COLO668 (cell line): ENCODE measurements around the gene PTPN18.

Source experiments
- DNase-seq: peaks from one replicate; lab custom pipeline; 2025; ENCODE audit not compliant: unreplicated experiment; lab: John Stamatoyannopoulos, UW

The PTPN18 gene

DNA sequence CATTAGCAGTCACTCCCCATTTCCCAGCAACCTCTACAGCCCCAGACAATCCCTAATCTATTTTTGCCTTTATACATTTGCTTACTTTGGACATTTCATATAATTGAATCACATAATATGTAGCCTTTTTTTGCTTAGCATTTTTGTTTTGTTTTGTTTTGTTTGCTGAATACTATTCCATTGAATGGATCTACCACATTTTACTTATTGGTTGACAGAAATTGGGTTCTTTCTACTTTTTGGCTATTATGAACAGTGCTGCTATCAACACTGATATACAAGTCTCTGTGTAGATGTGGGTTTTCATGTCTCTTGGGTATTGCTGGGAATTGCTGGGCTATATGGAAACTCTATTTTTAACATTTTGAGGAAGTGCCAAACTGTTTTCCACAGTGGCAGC, 7.6 kb downstream of the PTPN18 start:
- no peak for DNase-seq

DNA sequence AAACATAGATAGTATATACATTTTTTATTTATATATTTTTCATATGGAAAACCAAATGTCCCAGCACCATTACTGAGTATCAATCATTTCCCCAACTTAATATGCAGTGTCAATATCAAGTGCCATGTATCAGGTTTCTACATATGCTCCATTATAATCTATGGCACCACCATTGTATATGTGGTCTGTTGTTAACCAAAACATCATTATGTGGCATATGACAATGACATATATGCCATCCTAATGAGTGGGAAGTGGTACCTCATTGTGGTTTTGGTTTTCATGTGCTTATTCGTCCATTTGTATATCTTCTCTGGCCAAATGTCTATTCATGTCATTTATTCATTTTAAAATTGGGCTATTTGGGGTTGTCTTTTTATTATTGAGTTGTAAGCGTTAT, 9.2 kb downstream of the PTPN18 start:
- no peak for DNase-seq

DNA sequence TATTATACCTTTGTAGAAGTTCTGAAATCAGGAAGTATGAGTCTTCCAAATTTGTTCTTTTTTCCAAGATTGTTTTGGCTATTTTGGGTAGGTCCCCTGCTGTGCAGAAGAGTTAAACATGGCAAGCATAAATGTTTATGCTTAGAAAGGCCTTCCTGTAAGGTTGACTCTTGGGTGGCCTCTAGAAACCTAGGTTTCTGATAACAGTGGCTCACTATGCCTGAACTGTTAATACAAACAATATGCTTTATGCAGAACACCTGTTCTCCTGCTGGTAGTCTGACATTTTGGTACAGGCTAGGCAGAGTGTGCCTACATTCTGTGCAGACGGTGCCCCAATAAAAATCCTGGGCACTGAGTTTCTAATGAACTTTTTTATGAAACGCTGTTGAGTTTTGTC, 10.1 kb downstream of the PTPN18 start:
- DNase-seq, result no peak

DNA sequence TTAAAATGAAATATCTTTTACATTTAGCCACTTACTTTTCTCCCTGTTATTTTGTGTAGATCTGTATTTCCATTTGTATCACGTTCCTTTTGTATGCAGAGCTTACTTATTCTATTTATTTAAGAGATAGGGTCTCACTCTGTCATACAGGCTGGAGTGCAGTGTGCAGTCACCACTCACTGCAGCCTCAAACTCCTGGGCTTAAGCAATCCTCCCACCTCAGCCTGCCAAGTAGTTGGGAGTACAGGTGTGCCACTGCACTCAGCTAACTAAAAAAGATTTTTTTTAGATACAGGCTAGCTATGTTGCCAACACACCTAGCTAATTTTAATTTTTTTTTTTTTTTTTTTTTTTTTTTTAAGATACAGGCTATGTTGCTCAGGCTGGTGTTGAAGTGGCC, 10.9 kb downstream of the PTPN18 start:
- DNase-seq, result no peak

DNA sequence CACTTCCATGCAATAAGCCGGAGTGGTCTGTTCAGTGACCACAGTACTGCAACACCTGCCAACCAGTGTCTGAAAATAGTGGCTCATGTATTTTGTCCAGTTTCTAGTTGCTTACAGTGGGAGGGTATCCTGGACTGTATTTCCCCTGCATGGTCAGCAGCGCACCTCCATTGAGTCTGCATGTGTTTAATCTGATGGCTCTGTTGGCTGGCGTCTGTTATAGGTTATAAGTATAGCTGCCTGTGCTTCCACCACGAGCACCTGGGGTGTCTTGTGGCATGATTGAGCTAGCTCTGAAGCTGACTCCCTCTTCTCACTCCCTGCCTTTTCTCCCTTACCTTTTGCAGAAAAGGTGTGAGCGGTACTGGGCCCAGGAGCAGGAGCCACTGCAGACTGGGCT, 12.9 kb downstream of the PTPN18 start:
- DNase-seq, result no peak

DNA sequence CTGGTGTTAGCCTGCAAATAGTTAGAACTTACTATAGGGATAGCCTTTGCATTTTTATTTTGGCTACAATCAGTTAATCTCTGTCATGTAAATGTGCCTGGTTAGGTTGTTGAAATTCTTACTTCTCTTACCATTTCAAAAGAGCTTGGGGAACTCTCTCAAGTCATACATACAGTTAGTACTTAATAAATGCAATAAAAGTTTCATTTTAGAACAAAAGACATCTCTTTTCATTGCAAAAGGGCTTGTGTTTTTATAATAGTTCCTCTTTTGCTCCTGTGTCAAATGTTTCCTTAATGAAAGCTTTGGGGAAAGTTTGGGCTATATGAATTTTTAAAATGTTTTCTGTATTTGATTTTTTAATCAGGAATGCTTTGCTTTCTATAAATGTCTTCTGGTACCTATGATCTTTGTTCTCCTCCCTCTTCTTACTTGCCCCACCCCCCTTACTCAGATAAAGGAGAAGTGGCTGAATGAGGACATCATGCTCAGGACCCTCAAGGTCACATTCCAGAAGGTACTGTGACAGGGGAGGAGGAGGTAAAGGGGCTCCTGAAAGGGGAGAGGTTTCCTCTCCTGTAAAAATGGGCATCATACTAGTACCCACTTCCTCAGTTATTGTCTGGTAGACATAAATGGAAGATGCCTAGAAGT, 13.6 kb downstream of the PTPN18 start:
- no peak for DNase-seq

DNA sequence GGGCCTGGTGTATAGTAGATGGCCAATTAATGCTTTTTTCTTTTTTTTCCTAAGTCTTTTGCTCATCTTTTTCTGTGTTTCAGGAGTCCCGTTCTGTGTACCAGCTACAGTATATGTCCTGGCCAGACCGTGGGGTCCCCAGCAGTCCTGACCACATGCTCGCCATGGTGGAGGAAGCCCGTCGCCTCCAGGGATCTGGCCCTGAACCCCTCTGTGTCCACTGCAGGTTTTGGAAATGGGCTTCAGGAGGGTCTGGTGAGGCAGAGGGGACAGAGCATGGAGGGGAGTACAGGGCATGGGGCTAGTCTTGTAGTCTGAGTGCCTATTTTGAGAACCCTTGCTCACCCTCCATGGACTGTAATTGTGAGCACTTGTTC, 14.1 kb downstream of the PTPN18 start:
- no peak for DNase-seq

DNA sequence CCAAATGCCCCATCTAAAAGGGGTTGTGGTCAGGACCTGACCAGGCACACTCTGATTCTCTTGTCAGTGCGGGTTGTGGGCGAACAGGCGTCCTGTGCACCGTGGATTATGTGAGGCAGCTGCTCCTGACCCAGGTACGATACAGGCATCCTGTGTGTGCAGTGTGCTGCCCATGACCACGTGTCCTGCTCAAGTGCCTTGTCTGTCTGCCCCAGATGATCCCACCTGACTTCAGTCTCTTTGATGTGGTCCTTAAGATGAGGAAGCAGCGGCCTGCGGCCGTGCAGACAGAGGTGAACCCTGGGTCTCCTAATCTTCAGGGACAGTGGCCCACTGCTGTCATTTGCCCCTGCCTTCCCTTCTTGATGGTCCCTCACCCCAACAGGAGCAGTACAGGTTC, 14.6 kb downstream of the PTPN18 start:
- DNase-seq, result no peak

DNA sequence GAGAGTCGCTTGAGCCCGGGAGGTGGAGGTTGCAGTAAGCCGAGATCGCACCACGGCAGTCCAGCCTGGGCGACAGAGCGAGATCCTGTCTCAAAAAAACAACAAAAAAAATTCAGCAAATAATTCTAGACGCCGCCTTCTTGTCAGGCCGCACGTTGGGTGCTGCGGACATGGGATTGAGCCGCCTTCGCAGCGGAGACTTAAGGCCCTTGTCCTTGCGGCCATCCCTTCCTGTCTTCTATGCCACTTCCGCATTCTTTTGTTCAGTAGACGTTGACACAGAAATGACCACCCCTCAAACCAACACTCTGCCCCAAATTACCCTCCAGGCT, 15.8 kb downstream of the PTPN18 start:
- peak; percentile 56 for DNase-seq

DNA sequence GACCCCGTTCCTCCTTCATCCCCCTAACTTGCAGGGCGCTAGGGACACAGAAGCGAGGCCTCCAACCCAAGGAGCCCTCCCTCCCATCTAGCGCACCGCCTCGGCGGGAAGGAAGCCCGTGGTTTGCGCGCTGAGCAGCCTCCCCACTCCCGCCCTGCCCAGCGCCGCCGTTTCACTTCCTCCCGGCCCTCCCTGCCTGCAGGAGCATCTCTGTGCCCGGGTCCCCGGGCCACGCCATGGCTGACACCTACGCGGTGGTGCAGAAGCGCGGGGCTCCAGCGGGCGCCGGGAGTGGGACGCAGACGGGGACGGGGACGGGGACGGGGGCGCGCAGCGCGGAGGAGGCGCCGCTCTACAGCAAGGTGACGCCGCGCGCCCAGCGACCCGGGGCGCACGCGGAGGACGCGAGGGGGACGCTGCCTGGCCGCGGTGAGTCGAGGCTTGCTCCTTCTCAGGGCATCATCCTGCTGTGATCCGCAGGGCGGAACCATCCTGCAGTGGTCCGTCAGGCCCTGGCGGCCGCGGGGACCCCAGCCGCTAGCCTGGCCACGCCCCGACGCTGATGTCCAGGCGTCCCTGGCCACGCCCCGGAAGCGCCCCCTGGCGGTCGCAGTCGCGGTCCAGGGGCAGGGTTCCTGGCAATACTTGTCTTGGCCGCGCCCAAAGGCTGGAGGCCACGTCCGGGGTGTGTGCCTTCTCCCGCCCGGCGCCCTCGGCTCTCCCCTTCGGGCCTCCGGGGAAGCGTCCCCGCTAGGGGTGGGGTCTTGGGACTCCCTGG, 16.4 kb downstream of the PTPN18 start:
- DNase-seq, result peak; percentile 93

DNA sequence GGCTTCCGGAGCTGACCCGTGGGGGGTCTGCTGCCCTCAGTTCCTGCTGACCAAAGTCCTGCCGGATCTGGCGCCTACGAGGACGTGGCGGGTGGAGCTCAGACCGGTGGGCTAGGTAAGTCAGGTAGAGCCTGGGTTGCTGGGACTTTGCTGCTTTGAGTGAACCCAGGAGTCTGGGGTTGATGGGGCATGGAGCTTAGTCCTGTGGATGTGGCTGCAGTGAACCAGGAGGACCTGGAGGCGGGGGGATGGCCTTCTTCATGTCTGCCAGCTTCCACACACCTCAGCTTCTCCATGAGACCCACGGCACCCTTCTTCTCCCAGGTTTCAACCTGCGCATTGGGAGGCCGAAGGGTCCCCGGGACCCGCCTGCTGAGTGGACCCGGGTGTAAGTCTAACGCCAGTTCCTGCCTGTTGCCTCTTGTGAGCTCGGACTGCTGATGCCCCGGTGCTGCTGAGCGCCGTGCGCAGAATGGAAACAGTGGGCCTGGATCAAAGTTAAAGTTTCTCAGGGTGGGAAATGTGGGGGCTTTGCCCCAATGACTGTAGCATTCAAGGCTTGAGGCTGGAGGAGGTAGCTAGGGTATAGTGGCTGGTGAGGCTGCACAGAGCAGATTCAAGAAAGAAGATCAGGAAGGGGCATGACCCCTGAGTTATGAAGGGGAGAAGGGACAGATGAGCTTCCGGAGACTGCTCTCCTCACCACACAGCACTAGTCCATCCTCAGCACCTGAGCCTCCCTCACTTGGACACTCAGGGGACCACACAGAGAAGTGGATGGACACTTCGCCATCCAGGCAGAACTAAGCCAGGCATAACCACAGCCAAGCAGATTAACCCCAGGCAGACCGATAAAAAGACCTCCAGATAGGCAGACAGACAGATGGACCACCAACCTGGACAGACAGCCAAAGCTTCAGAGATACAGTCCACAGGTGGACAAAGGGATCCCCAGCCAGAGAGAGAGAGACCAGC, 17.3 kb downstream of the PTPN18 start:
- no peak for DNase-seq

DNA sequence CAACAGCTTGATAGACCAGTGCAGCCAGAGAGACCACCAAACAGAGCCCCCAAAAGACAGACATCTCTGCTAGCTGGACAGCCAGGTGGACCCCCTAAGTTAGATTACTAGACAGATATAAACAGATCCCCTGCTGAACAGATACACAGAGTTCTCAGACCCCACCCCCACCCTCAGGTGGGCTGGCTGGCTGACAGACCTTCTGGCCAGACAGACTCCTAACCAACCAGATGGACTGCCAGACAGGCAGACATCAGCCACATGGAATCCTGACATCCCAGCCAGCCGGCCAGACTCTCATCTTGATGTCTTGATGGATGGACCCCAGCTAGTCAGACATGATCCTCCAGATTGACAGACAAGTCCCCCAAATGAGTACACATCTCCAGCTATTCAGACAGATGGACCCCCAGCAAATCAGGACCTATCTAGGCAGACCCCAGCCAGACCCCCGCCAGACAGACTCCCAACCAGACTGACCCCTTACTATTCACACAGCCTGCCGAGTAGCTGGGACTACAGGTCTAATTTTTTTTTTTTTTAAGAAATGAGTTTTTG, 18.0 kb downstream of the PTPN18 start:
- no peak for DNase-seq

DNA sequence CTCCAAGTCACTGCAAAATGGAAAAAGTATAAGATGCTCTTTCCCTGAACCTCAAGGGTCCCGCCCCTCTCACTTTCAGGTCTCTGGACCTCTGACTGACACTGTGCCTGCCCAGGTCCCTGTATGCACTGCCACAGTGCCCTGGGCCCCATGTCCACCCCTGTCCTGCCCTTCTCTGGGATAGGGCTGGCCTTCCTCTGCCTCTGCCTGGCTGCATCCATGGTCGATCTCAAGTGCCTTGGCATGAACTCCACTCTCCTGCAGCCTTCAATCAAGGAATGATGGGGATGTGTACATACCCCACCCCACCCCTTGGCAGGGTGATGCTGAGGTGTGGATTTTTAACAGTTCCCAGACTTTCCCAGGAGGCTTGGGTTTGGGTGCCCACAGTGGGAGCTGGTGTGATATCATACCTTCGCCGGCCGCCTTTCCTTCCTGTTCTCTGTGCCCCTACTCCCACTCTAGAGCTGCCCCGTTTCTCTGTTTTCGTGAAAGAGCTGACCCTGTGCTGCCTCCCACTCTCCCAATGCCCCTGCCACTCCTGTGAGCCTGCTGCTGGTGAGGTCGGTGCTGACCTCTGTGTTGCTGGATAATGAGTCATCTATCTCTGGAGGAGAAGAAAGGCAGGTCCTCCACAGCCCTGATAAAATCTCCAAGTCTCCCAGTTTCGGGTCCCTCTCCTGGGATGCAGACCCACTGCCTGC, 18.9 kb downstream of the PTPN18 start:
- DNase-seq, result no peak

DNA sequence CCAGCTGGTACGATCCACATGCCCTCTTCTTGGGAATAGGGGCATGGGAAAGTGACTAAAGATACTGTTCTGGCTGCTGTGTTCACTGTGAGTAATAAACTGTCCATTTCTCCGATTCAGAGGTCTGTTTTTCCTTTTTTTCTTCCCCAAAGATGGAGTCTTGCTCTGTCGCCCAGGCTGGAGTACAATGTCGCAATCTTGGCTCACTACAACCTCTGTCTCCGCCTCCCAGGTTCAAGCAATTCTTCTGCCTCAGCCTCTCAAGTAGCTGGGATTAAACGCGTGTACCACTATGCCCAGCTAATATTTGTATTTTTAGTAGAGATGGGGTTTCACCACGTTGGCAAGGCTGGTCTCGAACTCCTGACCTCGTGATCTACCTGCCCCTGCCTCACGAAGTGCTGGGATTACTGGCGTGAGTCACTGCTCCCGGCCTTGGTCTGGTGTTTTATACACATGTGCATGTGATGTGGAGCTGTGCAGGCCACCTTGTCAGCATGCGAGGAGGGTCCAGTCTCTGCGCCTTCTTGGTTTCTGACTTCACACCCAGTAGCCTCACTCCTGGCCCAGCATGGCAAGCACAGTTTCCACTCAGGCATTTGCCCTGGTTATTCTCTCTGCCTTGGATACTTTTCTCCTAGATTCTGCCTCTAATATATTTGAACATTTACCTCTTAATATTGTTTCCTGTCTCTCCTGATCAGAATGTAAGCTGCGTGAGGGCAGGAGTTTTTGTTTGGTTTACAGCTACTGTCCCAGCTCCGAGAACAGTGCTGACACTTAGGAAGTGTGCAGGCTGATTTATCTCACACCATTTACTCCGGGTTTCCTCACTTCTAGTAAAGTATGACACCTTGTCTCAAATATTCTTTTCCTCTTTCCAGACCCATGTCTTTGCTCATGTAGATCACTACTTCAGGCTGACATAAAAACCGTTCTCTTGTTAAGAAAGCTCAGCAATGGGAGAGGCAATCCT, 19.7 kb downstream of the PTPN18 start:
- DNase-seq, result no peak

DNA sequence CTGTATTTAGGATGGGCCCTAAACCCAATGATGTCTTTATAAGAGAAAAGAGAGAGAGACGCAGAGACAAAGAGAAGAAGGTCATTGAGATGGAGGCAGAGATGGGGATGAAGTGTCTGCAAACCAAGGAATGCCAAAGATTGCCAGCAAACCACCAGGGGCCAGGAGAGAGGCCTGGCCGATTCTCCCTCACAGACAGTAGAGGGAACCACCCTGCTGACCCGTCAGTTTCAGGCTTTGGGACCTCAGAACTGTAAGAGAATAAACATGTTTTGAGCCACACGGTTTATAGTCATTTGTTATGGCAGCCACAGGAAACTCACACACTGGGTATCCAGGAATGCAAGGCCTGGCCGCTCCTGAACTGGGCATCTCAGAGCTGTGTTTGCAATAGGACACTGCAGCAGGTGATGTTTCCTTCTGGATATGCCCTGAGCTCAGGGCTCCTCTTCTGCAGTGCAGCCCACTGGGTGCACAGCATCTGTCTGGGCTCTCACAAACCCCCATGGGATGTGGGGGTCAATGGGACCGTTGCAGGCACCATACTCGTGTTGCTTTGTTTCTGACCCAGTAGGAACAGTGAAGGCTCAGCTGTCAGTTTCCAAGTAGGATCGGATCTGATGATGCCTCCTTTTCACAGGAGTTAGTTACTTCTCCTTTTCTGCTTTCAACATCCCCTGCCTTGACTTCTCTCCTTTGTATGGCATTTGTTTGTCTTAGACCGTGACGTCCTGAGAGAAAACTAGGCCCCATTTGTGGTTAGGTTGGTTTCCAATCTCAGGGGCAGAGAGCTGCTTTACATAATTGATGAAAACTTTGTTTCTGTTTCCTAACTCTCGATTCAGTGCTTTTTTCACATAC, 20.8 kb downstream of the PTPN18 start:
- DNase-seq, result no peak

DNA sequence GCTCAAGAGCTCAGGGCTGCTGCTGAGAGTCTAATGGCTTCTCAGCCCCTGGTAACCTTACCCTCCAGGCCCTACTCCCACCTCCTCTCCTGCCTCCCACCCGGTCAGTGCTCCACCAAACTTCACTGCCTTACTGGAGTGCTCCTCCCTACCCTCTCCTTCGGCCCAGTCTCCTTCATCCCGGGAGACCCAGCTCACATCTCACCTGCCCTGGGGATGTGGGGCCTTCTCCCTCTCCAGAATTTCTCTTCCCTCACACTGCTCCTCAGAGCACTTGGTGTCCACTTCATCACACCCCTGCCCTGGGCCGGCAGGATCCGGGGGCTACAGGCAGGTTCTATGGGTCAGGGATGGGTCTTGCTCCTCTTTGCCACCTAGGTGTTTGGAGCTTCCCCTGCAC, 21.6 kb downstream of the PTPN18 start:
- DNase-seq, result no peak

DNA sequence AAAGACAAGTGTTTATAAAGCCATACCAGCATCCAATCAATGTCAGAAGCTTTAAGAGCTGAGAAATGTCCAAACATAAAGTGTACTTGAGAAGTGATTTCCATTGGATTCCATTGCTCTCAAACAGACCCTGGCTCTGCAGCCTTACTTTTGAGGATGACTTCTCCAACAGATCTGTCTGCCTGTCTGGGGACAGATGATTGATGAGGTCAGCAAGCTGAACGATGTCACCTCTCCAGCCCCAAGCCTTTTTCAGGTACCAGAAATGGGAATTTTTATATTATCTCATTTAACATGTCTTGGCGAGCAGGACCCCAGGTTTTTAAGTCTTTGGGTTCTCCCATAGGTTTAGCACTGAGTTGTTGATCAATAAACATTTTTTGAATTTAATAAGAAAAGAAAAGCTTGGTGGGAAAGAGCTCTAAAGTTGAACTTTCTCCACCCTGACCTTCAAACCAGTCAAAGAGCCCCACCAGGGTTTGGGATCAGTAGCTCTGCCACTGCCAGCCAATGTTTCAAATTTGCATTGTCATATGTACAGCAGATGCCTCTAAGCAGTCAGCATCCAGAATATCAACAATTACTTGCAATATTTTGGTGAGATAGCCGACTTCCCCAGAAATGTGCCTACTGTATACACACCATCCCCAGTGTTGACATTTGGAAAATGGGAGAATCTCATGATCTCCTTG, 22.5 kb downstream of the PTPN18 start:
- DNase-seq, result no peak

DNA sequence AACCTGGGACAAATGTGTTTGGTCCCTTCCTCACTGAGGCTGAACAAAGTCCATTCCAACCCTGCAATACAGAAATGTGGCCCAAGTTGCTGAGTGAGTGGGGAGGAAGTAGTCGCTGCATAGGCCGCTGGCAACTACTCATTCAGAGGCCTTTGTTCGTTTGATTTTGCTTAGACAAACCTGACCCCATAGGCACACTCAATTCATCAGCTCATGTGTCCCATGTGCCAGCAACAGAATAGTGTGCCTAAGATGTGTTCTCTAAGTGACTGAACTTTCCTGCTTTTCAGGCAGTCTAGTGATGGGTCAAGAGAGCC, 23.0 kb downstream of the PTPN18 start:
- DNase-seq, result no peak
